ENCODE results near the gene CACNA1C.

The CACNA1C gene

DNA sequence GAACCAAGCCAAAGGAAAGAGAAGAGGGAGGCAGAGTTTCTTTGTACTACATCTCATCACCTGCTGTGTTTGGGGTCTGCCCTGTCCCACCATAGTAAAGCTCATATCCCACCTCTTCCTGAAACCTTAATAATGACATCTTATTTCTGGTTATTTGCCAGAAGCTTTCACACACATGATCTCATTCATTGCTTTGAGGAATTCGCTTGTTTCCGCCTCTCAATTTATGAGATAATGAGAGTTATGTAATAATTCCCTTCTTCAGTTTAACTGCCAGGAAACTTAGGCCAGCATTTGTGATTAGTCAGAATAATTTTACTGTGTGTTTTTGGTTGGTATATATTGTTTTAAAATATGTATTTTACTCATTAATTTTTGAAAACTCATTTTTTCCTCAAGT lies 205.2 kb downstream of the CACNA1C start:
- no peak for DNase-seq (ENCODE audit: low read depth)

DNA sequence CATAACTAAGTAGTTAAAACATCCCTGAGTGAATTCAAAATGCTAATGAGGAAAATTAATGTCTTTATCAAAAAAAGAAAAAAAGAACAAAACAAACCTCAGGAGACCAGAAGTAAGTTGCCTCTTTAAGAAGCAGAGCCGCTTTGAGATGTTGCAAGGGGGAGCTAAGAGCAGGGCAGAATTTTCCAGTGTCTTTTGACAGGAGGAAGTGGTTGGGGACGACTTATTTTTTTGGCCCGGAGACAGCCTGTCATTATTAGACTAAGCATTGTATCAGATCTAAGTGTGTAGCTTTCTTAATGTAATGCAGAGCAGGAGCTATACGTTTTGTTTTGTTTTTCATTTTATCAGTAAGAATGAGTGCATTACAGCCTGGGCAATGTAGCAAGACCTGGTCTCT lies 206.6 kb downstream of the CACNA1C start:
- DNase-seq (ENCODE audit: low read depth): no peak

DNA sequence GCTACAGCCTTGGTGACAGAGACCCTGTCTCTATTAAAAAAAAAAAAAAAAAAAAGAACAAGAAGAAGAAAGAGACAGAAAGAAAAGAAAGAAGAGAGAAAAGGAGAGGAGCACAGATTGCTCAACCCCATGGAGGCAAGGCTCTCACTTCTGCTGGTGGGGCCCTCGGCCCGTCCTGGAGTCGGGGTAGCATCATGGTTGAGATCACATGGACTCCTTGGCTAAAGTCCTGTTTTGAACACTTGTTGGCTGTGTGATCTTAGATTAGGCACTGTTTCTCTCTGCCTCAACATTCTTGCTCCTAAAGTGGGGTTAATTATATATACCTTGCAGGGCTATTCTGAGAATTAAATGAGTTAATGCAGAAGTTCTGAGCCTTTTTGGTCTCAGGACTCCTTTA lies 207.7 kb downstream of the CACNA1C start:
- no peak for DNase-seq (ENCODE audit: low read depth)

DNA sequence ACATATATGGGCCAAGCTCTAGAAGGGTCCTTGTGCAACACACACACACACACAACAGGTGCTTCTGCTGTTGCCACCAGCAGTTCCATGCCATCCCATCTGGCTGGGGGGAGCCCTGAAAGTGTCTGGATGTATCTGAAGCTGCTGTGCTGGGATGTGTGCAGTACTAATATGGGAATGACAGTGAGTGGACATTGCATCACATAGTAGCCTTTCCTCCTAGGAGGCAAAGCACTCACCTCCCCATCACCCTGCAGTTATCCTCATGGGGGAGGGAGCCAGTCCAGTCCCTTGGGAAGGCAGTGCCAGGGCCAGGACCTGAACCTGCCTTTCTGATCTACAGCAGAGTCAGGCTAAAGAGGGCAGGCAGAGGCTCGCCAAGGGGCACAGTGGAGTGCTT lies 208.9 kb downstream of the CACNA1C start:
- DNase-seq (ENCODE audit: low read depth): no peak

DNA sequence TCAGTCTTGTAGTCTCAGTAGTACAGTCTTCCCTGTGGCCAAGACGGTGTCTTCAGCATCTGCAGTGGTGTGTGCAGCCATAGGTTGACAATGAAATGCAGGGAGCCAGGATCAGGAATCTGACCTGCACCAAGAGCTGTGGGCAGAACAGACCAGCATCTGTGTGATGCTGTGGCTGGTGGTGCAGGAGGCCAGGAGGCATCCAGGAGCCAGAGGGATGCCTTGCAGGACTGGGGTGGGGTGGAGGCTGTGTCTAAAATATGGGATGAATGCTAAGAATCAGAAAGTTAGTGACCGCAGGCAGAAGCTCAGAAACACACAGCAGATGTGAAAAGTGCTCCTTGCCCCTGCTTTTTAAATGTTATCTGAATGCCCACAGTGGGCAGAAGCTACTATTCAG lies 209.7 kb downstream of the CACNA1C start:
- DNase-seq (ENCODE audit: low read depth): no peak

DNA sequence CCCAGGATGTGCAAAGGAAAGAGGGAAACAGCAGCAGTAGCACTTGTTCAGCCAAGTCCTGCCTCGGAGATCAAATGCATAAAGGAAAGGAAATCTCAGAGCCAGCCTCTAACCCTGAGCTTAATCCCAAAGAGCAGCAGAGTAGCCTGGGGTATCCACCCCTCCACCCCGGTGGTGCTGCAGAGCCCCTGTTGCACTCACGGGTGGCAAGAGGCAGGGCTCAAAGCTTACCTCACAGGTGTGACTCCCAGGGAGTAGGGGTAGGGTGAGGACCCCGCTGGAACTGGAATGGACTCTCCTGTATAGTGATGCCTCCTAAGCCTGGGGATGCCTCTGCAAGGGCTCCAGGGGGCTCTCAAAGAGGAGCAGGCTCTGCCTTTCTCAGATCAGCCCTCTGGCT lies 211.1 kb downstream of the CACNA1C start:
- no peak for DNase-seq (ENCODE audit: low read depth)

DNA sequence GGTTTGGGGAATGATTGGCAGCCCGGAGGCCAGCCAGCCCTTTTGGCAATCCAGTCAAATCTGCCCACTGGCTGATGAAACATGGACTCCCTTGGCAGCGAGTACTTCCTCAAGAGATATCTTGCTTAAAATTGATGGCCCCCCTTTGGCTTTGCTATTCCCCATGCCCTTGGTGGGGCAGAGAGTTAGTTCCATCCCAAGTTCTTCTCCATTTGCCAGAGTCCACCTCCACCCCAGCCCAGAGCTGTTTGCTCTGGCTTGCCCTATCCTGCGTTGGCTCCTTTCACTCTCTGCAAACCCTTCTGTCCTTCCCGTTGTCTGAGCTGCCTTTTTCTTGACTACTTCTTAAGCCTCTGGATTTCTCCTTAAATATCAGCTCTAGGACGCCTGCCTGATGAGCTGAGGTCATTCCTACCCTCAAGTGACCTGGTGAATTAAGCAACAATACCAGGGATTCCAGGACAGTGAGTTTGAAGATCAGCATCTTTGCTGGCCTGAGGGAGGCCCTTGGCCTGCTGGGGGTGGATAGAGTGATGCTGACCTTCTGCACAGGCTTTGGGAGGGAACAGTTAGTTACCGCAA lies 212.0 kb downstream of the CACNA1C start:
- no peak for DNase-seq (ENCODE audit: low read depth)

DNA sequence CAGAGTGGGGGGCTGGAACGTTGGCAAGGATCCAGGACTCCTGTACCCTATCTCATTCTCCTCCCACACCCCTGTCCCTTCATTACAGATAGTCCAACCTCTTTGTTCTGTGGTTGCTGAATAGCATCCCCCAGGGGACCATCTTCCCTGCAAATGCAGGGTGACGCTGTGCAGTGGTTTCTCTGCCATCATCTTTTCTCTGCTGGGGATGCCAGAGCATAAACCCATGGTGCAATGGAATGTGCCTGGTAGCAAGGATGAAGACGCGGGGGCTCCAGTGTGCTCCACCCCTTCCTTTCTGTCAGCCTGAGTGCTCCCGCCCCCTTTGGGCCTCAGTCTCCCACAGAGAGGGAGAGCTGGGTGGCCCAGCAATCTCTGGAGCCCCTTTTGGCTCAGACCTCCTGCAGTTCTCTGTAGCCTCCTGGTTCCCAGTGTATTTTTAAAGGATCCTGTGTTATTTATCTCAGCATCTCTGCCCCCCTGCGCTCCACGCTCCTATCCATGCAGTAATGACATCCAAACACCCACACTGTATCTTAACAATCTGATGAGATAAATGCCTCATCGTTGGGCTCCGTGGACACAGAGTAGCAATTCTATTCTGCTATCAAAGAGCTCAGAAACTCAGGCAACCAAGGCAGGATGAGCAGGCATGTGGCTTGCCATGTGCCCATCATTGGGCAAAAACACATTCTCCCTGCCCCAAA lies 212.8 kb downstream of the CACNA1C start:
- no peak for DNase-seq (ENCODE audit: low read depth)

DNA sequence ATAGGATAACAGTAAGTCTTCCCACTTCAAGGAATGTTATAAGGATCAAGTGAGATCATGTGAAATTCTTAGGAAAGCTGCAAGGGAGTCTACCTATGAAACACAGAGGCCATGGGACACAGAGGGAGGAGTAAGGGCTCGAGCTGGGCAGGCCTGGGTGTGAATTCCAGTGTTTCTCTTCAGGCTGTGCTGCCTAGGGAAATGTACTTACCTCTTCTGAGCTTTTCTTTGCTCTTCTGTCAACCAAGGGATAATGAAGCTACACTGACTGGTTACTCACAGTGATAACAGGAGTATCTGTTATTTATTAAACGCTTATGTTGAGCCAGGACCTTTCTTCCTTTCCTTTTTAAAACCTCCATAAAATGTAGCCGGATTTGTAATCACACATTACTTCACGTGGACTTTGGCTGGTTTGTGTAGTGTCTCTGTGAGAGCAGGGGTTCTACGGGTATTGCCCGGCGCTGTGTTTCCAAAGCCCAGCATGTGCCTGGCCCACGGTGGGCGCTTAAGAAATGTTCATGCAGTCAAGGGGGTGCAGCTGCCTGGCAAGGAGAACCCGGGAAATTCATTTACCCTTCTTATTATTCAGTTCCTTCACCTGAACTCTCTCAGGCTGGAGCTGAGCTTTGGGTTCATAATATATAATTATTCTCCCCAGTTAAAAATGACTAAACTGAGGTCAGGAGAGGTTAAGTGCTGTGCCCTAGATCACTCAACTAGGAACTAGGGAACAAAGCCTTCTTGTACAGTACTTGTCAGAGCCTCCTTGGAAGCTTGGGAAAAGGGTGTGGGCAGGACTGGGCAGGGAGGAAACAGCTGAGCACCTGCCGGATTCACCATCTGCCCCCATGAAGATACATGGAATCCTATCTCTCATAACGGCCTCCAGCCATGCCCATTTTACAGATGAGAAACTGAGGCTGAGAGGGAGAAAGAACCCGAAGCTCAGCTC lies 214.2 kb downstream of the CACNA1C start:
- DNase-seq (ENCODE audit: low read depth): no peak

DNA sequence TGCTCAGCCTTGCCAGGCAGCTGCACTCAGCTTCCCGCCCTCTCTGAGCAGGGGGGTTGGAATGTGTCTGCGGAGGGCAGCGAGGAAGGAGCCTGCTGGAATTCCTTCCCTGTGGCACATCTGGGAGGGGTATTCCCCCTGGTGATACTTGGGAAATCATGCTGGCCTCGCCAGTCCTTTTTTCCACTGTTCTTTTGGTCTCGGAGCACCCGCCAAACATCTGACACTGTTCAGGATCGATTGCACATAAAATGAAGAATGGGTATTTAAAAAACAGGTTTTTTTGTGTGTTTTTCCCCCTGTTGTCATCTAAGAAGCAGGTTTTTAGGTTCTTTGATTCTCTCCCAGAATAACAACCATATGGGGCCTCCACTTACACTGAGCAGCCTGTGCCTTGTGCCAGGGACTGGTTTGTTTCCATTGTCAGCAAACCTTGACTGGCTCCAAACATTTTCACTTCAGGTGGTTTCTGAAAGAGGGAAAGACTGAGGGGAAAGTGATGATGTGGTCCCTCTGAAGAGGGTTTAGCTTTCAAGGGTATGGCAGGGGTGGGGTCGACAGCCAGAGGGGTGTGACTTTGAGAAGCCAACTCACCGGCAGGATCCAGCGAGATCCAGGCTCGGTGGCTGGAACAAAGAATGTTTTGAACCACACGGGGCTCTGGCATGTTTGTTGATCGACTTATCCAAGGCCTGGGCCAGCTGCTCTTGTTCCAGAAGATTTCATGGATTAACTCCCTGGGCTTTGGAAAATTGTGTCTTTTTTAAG lies 215.1 kb downstream of the CACNA1C start:
- no peak for DNase-seq (ENCODE audit: low read depth)

DNA sequence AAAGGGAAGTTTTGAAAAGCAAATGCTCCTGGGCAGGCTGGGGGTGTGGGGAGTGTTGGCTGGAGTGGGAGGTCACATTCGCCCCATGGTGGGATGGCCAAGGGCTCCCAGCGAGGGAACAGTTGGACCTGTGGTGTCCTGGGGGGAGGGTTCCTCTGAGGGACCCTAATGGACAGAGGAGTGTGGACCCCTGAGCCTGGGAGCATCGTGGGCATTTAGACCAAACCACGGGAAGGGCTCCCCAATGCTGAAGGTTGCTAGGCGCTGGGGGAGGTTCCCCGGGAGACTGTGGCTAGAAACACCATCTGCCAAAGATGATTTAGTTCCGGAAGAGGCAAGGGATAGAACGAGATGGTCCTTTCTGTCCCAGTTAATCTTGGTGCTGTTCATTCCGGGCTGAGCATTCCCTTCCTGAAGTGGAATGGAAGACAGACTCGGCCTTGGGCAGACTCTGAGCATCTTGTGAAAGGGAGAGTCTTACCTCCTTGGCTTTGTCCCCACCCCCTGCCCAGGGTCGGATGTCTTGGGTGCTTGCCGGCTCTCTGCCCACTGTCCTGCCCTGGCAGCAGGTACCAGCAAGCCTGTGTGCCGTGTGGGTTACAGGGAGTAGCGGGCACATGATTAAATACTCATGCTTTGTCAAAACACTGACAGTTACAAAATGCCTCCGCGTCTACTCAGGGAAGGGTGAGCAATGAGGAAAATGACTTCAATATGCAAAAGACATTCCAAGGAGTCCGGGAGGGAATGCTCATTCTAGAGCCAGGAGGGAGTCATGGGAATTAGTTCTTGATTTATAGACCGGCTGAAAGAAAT lies 215.9 kb downstream of the CACNA1C start:
- no peak for DNase-seq (ENCODE audit: low read depth)

DNA sequence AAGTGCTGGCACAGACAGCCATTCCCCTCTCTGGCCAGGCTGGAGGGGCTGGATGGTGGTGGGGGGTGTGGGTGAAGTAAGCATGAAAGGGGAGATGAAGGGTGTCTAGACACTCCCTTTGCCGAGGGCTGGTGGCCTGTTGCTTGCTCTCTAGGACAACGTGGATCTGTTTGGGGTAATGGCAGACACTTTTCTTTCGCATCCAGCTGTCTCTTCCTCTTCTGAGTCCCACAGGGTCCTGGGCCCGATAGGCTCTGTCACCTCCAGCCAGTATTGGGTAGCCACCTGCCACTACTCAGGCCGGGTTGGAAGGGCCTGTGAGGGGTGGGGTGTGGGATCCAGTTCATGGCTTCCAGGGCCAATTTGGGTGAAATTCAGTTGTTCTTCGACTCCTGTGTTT lies 218.1 kb downstream of the CACNA1C start:
- no peak for DNase-seq (ENCODE audit: low read depth)

DNA sequence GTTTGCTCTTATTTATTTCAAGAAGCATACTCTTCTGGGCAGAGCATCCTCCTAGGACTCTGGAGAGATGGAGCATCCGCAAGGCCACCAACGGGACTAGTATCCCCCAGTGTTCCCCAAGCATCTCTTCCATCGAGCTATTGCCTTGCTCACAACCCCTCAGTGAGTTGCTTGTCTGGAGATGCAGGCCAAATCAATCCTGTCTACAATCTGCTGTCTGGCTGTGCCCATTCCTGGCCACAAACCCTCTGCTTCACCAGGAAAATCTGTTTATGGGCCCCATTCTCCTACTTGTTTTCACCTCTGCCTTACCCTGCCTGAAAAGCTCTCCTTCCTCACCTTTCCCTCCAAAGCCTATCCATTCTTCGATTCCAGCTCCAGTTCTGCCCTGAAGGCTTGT lies 219.2 kb downstream of the CACNA1C start:
- no peak for DNase-seq (ENCODE audit: low read depth)

DNA sequence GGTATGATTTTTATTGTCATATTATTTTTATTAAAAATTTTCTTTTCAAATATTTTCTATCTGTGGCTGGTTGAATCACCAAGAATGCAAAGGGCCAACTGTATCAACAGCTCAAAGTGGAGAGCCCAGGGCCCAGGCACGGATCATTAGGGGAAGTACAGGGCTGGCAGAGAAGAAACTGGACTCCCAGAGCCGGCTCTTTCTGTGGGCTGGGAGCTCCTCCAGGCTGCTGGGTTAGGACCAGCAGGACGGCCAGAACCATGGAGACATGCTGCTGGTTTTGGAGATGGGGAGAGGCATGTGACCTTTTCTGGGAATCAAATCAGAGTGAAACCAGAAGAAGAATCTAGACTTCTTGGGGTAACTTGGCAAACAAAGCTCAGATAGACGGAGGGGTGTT lies 220.5 kb downstream of the CACNA1C start:
- no peak for DNase-seq (ENCODE audit: low read depth)

DNA sequence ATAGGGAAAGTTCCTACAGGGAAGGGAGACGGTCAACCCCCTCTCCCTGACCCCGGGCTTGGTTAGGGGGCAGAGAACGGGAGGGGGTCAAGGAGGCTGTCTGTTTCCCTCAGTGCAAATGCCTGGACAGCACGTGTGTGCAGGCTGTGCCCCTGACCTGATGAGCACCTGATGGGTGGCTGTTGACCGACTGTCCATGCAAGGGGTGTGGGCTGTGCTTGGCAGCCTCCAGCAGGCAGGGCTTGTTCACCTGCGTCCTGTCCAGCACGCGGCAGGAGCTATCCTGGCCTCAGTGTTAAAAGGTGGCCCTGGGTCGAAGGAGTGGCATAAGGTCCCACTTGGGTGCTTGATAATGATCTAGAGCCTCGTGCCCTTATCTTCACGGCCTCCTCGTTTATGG lies 221.0 kb downstream of the CACNA1C start:
- no peak for DNase-seq (ENCODE audit: low read depth)

DNA sequence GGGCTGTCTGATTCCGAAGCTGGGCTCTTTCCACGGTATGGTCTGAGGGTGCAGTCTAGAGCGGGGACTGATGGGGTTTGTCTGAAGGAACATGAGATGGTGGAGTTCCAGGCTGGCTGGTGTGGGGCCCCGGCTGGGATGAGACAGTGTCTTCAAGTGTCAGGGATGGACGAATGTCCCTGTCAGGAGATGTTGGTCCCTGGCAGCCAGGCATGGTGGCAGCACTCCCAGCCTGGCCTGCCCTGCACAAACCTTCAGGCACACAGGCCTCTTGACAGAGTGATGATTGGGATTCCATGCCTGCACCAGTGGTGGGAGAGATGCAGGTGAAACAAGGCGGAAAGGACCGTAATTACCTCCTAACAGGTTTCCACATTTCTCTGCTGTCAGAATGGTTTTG lies 221.9 kb downstream of the CACNA1C start:
- no peak for DNase-seq (ENCODE audit: low read depth)

DNA sequence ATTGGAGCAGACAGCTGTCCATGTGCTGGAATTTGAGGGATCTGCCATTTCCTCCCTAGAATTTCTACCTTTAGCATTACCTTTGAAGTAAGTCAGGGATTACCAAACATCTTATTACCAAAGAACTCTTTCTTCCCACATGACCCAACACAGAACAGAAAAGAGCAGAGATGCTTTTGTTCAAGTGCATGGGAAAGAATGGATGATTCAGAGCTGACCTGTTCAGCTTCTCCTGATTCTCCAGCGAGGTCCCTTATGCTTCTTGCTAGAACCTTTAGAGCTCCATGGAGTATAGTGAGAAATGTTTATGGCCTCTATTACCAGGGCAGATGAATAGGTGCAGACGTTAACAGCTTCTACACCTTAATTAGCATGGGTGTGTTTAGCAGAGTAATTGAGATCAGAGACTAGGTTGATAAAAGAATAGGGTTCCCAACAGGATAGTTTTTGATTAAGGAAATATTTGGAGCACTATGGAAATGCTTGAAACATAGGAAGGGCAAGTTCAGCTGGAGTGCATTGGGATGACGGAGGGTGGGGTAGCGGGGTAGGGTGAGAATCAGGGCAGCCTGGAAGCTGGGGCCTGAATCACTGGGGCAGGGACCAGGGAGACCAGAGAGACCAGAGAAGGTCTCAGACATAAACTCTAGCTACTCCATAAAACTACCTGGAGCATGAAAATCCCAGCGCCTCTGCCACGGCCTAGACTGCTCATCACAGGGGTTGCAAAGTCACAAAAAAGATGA lies 223.7 kb downstream of the CACNA1C start:
- no peak for DNase-seq (ENCODE audit: low read depth)

DNA sequence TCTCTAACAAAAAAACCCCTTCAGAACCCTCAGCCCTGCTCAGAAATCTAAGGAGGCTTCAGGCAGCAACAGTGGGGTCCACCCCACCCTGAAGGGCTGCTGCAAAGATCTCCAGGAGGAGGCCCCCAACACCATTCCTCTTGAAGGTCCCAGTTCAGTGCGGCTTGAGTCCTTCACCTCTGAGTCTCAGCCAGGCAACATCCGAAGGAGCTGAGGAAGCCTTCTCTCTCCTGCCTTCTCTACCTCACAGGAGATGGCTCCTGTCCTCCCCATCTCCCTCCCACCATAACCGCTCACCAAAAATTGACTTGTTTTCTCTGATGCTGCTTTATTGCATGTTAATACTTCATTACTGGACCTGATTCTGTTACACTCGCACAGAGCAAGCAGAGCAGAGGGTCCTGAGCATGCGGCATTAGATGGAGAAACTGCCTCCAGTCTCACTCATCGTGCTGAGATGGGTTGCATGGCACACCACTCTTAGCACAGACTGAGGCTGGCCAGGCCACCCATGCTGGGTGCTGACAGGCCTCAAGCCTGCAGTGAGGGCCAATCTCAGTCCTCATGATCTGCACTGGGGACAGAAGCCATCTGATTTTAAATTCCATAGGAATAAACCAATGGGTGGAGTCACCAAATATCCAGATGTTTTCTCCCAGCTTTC lies 224.8 kb downstream of the CACNA1C start:
- DNase-seq (ENCODE audit: low read depth): no peak

DNA sequence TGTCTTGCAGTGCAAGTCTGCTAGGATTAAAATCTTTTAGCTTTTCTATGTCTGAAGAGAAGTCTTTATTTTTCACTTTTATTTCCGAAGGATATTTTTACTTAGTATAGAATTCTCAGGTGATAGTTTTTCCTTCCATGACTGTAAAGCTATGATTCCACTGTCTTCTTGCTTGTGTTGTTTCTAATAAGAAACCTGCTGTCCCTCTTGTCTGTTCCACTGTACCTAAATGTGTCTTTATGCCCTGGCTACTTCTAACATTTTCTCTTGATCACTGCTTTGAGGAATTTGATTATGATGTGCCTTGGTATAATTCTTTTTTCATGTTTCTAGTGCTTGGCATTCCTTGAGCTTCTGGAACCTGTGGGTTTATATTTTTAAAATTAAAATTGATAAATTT lies 228.7 kb downstream of the CACNA1C start:
- DNase-seq (ENCODE audit: low read depth): no peak

DNA sequence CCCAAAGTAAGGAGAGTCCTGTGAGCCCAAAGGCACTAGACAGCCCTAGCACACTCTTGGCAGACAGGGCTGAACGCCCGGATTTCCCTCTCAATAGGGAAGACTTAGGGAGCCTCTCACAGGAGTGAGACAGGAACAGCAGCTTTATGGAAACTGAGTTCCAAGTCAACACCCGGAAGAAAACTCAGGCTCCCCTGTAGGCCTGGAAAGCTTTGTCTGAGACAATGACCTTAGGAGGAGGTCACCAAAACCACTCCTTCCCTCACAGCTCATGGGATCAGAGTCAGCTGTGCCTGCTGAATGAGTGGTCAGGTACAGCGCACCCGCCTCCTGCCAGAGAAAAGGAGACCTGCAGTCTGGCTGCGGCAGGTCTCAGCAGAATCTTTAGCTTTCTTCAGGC lies 229.5 kb downstream of the CACNA1C start:
- DNase-seq (ENCODE audit: low read depth): no peak
